ENCODE data around the gene RNASE8. TPM values are rescaled to one million over a fixed set of nuclear protein-coding genes. Genes with fewer than 3 reads are reported as not detected.

The RNASE8 gene, protein sequence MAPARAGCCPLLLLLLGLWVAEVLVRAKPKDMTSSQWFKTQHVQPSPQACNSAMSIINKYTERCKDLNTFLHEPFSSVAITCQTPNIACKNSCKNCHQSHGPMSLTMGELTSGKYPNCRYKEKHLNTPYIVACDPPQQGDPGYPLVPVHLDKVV
- total RNA-seq (2022; extraction: Qiagen RNA extraction) = not detected in 5 replicates

DNA sequence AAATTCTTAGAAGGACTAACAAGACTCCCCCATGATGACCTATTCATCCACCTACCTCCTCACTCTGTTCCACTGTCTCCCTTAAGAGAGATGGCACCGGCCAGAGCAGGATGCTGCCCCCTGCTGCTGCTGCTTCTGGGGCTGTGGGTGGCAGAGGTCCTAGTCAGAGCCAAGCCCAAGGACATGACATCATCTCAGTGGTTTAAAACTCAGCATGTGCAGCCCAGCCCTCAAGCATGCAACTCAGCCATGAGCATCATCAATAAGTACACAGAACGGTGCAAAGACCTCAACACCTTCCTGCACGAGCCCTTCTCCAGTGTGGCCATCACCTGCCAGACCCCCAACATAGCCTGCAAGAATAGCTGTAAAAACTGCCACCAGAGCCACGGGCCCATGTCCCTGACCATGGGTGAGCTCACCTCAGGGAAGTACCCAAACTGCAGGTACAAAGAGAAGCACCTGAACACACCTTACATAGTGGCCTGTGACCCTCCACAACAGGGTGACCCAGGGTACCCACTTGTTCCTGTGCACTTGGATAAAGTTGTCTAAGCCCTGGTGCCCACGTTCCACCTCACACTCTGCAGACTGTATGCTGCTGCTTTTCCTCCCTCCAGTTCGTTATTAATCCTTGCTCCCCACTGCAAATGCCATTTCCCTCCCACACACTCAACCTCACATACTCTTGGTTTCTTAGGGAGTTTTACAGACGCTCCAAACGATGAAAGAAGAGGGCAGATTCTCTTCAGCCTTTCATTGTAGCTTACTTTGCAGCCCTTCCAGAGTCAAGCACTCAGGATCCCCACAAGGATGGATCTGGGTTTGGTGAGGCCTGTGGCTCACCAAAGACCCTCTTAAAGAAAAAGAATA is at the start of gene RNASE8:
Gene RNASE8 (plus strand): TSS at position 20 of the 873 bp plus-strand sequence. CDS start 71 bp downstream, at position 91.

DNA sequence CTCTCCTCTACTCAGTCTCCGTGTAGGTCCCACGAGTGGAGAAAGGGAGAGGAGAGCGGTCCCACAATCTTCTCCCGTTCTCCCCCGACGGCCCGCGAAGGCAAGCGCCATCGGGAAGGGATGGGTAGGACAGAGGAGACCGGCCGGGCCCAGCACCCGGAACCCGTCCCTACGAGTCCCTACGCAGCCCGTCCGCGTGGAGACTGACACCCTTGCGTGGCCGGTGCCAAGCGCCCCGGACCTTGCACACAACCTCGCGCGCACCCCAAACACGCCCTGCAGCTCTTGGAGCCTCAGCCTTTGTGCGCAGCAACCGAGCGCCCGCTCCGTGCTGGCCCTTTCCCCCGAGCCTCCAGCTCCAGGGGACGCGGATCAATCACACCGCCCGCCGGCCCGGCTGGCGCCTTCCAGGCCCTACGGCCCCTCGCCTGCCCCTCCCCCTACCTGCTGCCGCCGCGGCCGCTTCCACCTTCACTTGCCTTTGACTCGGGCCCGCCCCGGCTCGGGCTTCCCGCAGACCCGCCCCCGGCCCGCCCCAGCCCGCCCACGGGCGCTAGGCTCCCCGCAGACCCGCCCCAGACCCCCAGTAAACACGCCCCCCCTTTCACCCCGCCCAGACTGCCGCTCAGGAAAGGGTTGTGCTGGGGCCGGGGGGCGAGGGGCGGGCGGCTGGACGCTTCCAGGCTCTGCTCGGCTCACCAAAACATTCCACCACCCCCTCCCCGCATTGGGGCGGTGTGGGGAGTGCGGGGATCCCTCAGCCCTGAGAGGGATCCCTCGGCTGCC is 32.8 kb upstream of the RNASE8 start, which contains the start of gene NDRG2:
Gene NDRG2 (minus strand): TSS at position 477 of the 786 bp plus-strand sequence. CDS start 1,746 bp downstream, outside the sequence.

DNA sequence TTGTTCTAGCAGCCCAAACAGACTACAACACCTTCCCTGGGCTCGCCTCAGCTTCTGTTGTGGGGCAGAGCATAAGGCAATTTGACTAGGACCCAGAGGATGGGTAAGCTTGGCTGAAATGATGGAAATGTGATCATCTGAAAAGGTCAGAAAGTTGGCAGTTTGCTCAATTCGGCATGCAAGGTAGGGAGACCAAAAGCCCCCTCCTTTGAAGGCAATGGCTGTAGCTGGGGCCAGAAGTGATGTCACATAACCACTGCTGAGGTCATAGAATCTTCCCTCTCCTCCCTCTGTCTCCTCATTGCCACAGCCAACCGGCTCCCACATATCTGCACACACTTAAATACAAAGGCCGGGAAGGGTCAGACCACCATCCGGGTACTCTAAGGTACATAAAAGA is 27.7 kb upstream of the RNASE8 start, which contains the start of gene TPPP2:
Gene TPPP2 (plus strand): TSS at position 301 of the 400 bp plus-strand sequence. CDS start 365 bp downstream, outside the sequence.

DNA sequence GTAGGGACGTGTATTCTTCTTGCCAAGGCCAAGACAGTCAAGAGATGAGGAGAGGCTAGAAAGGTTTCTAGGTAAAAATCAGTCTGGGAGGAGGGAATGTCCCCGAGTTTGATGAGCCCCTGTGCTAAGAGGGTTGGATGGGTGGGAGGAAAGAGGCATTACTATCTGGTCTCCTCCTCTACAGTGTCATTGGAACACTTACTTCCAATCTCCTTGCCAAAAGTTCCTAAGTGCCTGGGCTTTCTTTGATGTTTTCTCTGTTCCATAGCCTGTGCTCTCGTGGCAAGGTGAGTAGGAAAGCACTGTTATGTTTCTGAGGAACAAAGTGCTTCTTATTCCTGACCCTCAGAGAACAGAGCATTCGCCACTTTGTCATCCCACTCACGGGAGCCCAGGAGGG is 22.9 kb upstream of the RNASE8 start, which contains the start of gene RNASE13:
Gene RNASE13 (minus strand): TSS at position 101 of the 400 bp plus-strand sequence. CDS start 519 bp downstream, outside the sequence.

DNA sequence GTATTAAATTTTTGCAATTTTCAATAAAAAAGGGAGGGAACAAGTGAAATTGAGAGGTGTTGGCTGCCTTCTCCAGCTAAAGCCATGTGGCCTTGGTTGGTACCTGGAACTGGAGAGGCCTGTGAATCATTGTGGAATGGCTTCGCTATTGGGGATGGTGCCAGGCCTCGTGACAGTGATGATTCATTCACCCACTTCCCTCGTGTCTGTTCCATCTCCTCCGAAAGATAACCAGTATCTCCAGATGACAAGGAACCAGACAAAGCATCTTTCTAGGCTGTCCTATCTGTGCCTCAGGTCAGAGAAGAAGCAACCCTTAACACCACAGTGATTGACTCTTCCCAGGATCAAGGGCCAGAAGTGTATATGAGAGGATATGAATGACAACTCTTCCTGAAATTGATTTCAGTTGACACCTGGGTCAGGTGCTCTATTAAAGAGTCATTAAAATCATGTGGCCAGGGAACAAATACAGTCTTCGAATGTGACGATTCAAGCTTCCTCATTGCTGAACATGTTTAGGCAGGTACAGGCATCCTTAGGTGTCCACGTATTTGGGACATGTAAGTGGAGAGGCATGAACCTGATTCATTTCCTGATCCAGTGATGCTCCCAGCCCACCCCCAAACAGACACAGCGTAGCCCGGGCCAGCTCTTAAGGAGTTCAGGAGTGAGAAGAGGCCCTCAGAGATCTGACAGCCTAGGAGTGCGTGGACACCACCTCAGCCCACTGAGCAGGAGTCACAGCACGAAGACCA is 15.8 kb upstream of the RNASE8 start, which contains the start of gene RNASE7:
Gene RNASE7 (plus strand): TSS at position 687 of the 758 bp plus-strand sequence. CDS start 631 bp downstream, outside the sequence.

DNA sequence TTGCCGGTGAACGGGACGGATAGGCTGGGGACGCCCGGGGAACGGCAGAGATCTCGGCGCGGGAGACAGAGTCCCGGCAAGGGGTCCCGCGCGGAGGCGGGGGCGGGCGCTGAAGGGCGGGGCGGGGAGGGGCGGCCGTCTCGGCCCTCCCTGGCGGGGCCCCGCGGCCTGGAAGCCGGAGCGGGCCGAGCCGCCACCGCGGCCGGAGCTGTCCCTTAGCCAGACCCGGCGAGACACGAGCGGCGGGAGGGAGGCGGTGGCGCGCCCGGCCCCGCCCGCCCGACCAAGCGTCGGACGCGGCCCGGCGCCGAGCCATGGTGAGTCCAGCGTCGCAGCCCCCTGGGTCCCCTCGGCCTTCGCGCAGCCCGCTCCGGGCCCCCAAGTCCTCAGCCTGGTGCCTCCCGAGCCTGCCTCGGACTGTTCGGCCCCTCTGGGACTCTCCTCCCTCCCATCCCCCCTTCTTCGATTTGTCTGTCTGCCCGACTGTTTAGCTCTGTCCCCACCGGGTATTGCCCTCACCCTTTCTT is 12.5 kb downstream of the RNASE8 start, which contains the start of gene ARHGEF40:
Gene ARHGEF40 (plus strand): TSS at position 222 of the 527 bp plus-strand sequence. CDS start 93 bp downstream, at position 315.

DNA sequence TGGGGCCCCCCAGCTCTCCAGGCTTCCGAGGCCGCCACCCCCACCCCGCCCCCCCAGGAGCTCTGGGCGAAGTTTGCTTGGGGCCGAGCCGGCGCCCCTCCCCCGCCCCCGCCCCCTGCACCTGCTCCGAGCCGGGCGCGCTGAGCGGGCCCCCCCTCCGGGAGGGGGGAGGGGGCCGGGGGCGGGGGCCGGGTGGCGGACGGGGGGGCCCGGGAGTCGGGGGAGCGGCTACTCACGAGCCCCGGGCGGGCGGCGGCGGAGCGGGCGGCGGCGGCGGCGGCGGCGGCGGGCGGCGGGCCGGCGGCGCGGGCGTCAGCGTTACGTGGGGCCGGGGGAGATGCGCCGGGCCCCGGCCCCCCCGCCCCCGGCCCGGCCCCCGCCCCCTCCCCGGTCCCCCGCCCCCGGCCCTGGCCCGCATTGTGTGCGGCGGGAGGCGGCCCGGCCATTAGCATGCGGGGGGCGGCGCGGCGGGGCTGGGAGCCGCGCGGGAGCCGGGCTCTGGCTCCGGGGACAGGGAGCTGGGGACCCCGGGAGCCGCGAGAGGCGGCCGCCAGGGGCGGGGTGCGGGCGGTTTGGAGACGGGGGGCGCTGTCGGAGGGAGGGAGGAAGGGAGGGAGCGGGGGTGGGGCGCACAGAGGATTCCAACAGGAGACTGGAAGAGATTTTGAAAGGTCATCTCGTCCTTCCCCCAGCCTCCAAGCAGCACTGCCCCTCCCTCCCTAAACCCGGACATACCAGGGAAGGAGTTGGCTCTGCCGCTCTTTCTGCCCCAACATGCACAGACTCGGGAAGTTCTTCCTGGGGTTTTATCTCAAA is 40.7 kb downstream of the RNASE8 start, which contains the start of gene ZNF219:
Gene ZNF219 (minus strand): TSS at position 580 of the 816 bp plus-strand sequence. CDS start 5,064 bp downstream, outside the sequence.

DNA sequence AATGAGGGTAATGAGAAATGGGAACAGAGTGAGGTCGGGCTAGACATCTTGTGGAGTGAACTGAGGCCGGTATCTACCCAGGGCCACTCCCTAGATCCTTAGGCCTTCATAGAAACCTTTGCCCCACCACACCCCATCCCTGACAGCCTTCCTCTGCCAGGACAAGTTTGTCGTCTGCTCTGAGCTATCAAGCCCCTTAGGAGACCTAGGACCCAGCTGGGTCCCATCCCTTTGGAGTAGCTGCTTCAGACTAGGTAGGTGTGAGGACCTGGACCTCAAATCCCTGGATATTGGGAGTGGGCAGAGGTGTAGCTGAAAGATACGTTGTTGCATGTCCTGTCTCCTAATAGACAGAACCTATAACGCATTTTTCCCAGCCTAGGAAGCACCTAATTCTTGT is 43.3 kb downstream of the RNASE8 start, which contains the start of gene TMEM253:
Gene TMEM253 (plus strand): TSS at position 136 of the 400 bp plus-strand sequence. CDS start 278 bp downstream, outside the sequence.

Other genes starting within 250 kb of the RNASE8 start
- gene RNASE3, start 166.4 kb upstream of the RNASE8 start, total RNA-seq (2022; extraction: Qiagen RNA extraction) = not detected in 5 replicates
- gene RNASE2, start 102.3 kb upstream of the RNASE8 start, total RNA-seq (2022; extraction: Qiagen RNA extraction) = not detected in 5 replicates
- 69.9 to 81.0 TPM (median 74.6 TPM) in 5 replicates for gene METTL17, start 67.8 kb upstream of the RNASE8 start, total RNA-seq (2022; extraction: Qiagen RNA extraction)
- 0.17 TPM in 1 of 5 replicates, not detected in the others for gene SLC39A2, start 58.5 kb upstream of the RNASE8 start, total RNA-seq (2022; extraction: Qiagen RNA extraction)
- 2.2 to 3.9 TPM (median 2.7 TPM) in 5 replicates for gene NDRG2, start 32.8 kb upstream of the RNASE8 start, total RNA-seq (2022; extraction: Qiagen RNA extraction)
- not detected in 5 replicates for gene TPPP2, start 27.6 kb upstream of the RNASE8 start, total RNA-seq (2022; extraction: Qiagen RNA extraction)
- gene RNASE13, start 23.0 kb upstream of the RNASE8 start, total RNA-seq (2022; extraction: Qiagen RNA extraction) = not detected in 5 replicates
- not detected in 5 replicates for gene RNASE7, start 15.5 kb upstream of the RNASE8 start, total RNA-seq (2022; extraction: Qiagen RNA extraction)
- gene ARHGEF40, start 12.5 kb downstream of the RNASE8 start, total RNA-seq (2022; extraction: Qiagen RNA extraction) = 7.1 to 11.5 TPM (median 9.5 TPM) in 5 replicates
- gene ZNF219, start 40.8 kb downstream of the RNASE8 start, total RNA-seq (2022; extraction: Qiagen RNA extraction) = 19.4 to 32.5 TPM (median 31.9 TPM) in 5 replicates
- gene TMEM253, start 43.2 kb downstream of the RNASE8 start, total RNA-seq (2022; extraction: Qiagen RNA extraction) = 0.64 to 1.1 TPM (median 0.76 TPM) in 5 replicates
- gene OR5AU1, start 98.2 kb downstream of the RNASE8 start, total RNA-seq (2022; extraction: Qiagen RNA extraction) = not detected in 5 replicates
- gene HNRNPC, start 211.6 kb downstream of the RNASE8 start, total RNA-seq (2022; extraction: Qiagen RNA extraction) = 783 to 949 TPM (median 796 TPM) in 5 replicates
- 0.10 to 0.45 TPM (median 0.26 TPM) in 5 replicates for gene RPGRIP1, start 222.3 kb downstream of the RNASE8 start, total RNA-seq (2022; extraction: Qiagen RNA extraction)